Mesothelial cell of epicardium (in vitro differentiated cells): ENCODE results near the gene CSHL1. TPM values are rescaled to one million over a fixed set of nuclear protein-coding genes. Genes with fewer than 3 reads are reported as not detected.

Experiments
- DNase-seq, 2 experiments: peaks; one replicate each; pipeline ENCODE4 v3.0.0; 2021; ENCODE audit warnings: low spot score in 2 of 2; ENCODE audit not compliant: unreplicated experiment in 2 of 2
- H3K27ac Mint-ChIP-seq: 2 replicates; pipeline ENCODE4 v1.8.0; 2021; ENCODE audit warnings: mixed read lengths
- H3K27me3 Mint-ChIP-seq: 2 replicates; pipeline ENCODE4 v1.8.0; 2021; ENCODE audit warnings: low read depth, mixed read lengths
- H3K36me3 Mint-ChIP-seq: 2 replicates; pipeline ENCODE4 v1.8.0; 2021; ENCODE audit warnings: mixed read lengths
- H3K4me1 Mint-ChIP-seq: 2 replicates; pipeline ENCODE4 v1.8.0; 2021; ENCODE audit warnings: mixed read lengths
- H3K4me3 Mint-ChIP-seq: 2 replicates; pipeline ENCODE4 v1.8.0; 2021; ENCODE audit warnings: mild to moderate bottlenecking, moderate library complexity, mixed read lengths
- H3K9me3 Mint-ChIP-seq: 2 replicates; pipeline ENCODE4 v1.8.0; 2021; ENCODE audit warnings: mixed read lengths
- total RNA-seq: library from RNA; stranded (reverse); gene quantifications from 3 replicates; pipeline ENCODE4 v1.2.1, GENCODE V29; 2021
- TF ChIP-seq, protein P1 (sequence below): fragments of 200-600 bp; sonication (generic); IDR thresholded peaks from one replicate; pipeline ENCODE4 v1.5.0; 2021; ENCODE audit warnings: antibody characterized with exemption; ENCODE audit not compliant: unreplicated experiment

CSHL1 gene
- total RNA-seq, result not detected in 3 replicates

DNA sequence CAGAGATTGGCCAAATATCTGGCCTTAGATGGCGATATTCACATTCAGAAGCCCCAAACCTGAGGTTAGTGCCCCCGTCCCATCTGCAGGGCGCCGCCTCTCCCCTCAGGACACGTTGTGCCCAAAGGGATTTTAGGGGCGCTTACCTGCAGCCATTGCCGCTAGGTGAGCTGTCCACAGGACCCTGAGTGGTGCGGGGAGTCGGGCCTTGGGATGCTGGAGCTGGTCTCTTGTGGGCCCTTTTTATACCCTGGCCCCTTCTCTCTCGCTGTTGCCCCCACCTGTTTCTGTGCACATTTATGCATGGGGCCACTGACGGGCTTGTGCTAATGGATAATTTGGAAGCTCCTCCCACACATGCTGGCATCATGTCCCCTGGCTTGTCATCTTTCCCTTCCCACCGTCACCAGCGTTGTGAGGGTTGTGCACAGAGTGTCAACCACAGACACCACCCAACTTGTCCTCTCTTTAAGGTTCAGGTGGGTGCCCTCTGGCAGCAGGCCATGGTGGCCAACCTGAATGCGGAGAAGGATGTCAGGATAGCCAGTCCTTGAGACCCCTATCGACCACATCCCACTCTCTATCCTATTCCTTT, at the start of gene CSHL1:
Gene CSHL1, minus strand, starts transcription at position 218 of the 595 bp plus-strand sequence. Its CDS starts 62 bp downstream, at position 156.
- Mint-ChIP-seq H3K36me3 (no peaks in the 10 kb centered on the region), H3K27me3 (peaks cover 54% of the 10 kb centered on the region), H3K27ac (no peak within 1 kb of the TSS)

DNA sequence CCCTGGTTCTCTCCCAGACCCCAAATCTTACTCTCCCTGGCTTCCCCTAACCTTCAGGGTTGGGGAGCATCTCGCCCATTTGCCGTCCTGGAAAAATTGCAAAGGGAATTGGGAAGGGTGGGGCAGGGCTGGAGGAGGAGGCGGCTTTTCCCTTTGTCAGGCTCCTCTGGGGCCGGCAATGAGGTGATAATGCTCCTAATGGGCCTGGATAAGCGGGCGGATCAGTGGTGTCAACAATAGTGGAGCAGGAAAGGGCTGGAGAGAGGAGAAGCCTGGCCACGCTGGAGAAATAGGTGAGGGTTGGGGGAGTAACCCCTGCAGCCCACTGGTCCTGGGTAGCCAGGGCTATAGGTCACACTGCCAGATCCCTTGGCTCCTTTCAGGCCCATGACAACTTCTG, 49.4 kb upstream of the CSHL1 start:
- no peak overlapping the region for H3K27ac Mint-ChIP-seq
- H3K4me1 Mint-ChIP-seq, result peaks cover 3% of the 10 kb centered on the region
- TF ChIP-seq, protein P1, sequence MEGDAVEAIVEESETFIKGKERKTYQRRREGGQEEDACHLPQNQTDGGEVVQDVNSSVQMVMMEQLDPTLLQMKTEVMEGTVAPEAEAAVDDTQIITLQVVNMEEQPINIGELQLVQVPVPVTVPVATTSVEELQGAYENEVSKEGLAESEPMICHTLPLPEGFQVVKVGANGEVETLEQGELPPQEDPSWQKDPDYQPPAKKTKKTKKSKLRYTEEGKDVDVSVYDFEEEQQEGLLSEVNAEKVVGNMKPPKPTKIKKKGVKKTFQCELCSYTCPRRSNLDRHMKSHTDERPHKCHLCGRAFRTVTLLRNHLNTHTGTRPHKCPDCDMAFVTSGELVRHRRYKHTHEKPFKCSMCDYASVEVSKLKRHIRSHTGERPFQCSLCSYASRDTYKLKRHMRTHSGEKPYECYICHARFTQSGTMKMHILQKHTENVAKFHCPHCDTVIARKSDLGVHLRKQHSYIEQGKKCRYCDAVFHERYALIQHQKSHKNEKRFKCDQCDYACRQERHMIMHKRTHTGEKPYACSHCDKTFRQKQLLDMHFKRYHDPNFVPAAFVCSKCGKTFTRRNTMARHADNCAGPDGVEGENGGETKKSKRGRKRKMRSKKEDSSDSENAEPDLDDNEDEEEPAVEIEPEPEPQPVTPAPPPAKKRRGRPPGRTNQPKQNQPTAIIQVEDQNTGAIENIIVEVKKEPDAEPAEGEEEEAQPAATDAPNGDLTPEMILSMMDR, result no peak
- no peak overlapping the region for H3K4me3 Mint-ChIP-seq
- H3K36me3 Mint-ChIP-seq, result no peaks in the 10 kb centered on the region
- H3K9me3 Mint-ChIP-seq, result no peaks in the 10 kb centered on the region
- peaks cover 38% of the 10 kb centered on the region for H3K27me3 Mint-ChIP-seq
- no peak for DNase-seq

More for the DNA sequence above, at the start of gene CSHL1:
- Mint-ChIP-seq H3K9me3 (no peaks in the 10 kb centered on the region), H3K4me1 (peaks cover 7% of the 10 kb centered on the region), H3K4me3 (no peak within 1 kb of the TSS)
- TF ChIP-seq, protein P1, result no peak
- DNase-seq, result no peak

DNA sequence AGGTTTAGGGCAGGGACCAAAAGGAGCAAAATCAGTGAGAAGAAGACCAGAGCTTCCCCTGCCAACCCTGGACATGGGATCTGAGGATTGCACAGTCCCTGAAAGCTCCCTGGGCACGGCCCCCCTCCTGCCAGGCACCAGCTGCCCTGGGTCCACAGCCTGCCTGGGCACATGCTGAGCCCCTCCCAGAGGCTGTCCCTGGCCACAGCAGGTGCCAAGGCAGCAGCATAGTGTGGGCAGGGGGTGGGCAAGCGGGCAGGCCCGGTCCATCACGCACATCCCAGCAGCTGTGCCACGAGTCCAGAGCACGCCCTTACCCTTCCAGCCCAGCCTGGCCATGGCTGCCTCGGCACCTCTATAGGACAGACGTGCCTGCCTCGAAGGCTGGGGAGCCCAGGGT, 48.9 kb upstream of the CSHL1 start:
- TF ChIP-seq, protein P1, result no peak
- DNase-seq, result no peak
- no peak overlapping the region for H3K4me3 Mint-ChIP-seq
- H3K36me3 Mint-ChIP-seq, result no peaks in the 10 kb centered on the region
- H3K27me3 Mint-ChIP-seq, result peaks cover 38% of the 10 kb centered on the region
- H3K9me3 Mint-ChIP-seq, result no peaks in the 10 kb centered on the region
- peaks cover 3% of the 10 kb centered on the region for H3K4me1 Mint-ChIP-seq
- H3K27ac Mint-ChIP-seq, result no peak overlapping the region

DNA sequence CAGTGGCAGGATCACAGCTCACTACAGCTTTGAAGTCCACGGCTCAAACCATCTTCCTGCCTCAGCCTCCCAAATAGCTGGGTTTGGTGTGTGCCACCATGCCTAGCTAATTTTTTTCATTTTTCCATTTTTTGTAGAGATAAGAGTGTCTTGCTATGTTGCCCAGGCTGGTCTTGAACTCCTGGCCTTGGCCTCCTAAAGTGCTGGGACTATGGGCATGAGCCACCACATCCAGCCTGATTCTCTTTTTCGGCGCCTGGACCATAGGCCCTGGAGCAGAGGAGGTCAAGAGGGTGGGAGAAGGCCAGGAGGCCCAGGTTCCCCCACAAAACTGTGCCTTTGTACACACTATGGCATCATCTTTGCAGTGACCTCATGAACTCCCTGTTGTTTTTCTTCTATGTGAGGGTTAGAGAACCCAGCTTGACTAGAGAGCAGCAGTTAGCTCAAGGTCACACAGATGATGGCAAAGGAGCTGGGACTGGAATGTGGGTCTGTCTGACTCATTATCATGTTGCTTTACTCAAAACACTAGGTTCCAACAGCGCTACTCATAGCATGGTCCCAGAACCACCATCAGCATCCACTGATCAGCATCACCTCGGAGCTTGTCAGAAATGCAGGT, 45.4 kb upstream of the CSHL1 start:
- no peak overlapping the region for H3K27ac Mint-ChIP-seq
- DNase-seq, result no peak
- peaks cover 5% of the 10 kb centered on the region for H3K4me1 Mint-ChIP-seq
- peaks cover 27% of the 10 kb centered on the region for H3K27me3 Mint-ChIP-seq
- no peak overlapping the region for H3K4me3 Mint-ChIP-seq
- TF ChIP-seq, protein P1, result no peak
- H3K36me3 Mint-ChIP-seq, result no peaks in the 10 kb centered on the region
- no peaks in the 10 kb centered on the region for H3K9me3 Mint-ChIP-seq

DNA sequence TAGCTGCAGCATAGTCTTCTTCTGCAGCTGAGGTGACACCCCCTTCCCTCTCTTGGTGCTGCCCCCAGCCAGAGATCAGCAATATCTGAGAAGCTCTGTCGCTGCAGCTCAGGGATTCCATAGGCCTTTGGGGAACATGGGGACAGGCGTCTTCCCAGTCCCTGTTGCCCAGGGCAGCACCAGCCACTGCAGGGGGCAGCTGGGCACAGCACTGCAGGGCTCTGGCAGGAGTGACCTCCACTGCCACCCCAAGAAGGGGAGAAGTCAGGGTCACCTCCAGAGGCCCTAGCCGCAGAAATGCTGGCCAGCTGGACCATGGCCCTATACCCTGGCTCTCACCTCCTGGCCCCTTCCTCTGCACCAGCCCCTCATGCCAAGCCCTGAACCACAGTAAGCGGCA, 44.7 kb upstream of the CSHL1 start:
- TF ChIP-seq, protein P1, result no peak
- no peaks in the 10 kb centered on the region for H3K9me3 Mint-ChIP-seq
- DNase-seq, result no peak

More for the DNA sequence above, 44.7 kb upstream of the CSHL1 start:
- H3K4me1 Mint-ChIP-seq, result peaks cover 4% of the 10 kb centered on the region
- H3K27ac Mint-ChIP-seq, result no peak overlapping the region
- H3K27me3 Mint-ChIP-seq, result peaks cover 26% of the 10 kb centered on the region
- H3K4me3 Mint-ChIP-seq, result no peak overlapping the region
- no peaks in the 10 kb centered on the region for H3K36me3 Mint-ChIP-seq
